K562 (cell line): Measurements from ENCODE around the gene AHCYL1. TPM values are rescaled to one million over a fixed set of nuclear protein-coding genes. Genes with fewer than 3 reads are reported as not detected.

Source experiments
- DEAF1 ChIP-seq: fragments of 450-650 bp; formaldehyde crosslinking; IDR thresholded peaks from 2 replicates; pipeline ENCODE4 v1.4.0; 2020; ENCODE audit warnings: mild to moderate bottlenecking, moderate library complexity
- FOXK1 ChIP-seq: sonication (generic); formaldehyde crosslinking; IDR thresholded peaks from 2 replicates; pipeline ENCODE4 v1.8.0; 2022; ENCODE audit warnings: missing genetic modification reagents, mild to moderate bottlenecking, borderline replicate concordance
- GABPB1 ChIP-seq: sonication (generic); formaldehyde crosslinking; IDR thresholded peaks from 2 replicates; pipeline ENCODE4 v1.8.0; 2022; ENCODE audit warnings: mild to moderate bottlenecking, missing genetic modification reagents
- MIER1 ChIP-seq: fragments of 450-650 bp; IDR thresholded peaks from 2 replicates; pipeline ENCODE4 v1.6.1; 2016; ENCODE audit warnings: antibody characterized with exemption, mild to moderate bottlenecking, low read depth
- NFATC3 ChIP-seq: fragments of 450-650 bp; IDR thresholded peaks from 2 replicates; pipeline ENCODE4 v1.6.1; 2017; ENCODE audit warnings: mild to moderate bottlenecking
- POLR2G ChIP-seq: fragments of 200-400 bp; formaldehyde crosslinking; IDR thresholded peaks from 2 replicates; pipeline ENCODE4 v1.6.1; 2017; ENCODE audit warnings: low read depth, mild to moderate bottlenecking, antibody characterized with exemption, low read length, moderate library complexity
- RAD21 ChIP-seq, 2 experiments: fragments of 250-450 bp in 1 of 2; fragments of 450-650 bp in 1 of 2; sonication (Bioruptor Pico) in 1 of 2; formaldehyde crosslinking in 1 of 2; IDR thresholded peaks in 1 of 2; conservative IDR thresholded peaks in 1 of 2; 2 replicates each; pipeline versions ENCODE4 v1.4.0 to v1.8.0; 2020 to 2022; ENCODE audit warnings: mild to moderate bottlenecking in 2 of 2, moderate library complexity in 1 of 2
- SAFB ChIP-seq: fragments of 200-400 bp; formaldehyde crosslinking; IDR thresholded peaks from 2 replicates; pipeline ENCODE4 v1.6.1; 2017; ENCODE audit warnings: low read depth, low read length, borderline replicate concordance
- SPI1 ChIP-seq: IDR thresholded peaks from 2 replicates; pipeline ENCODE4 v1.6.1; 2011; ENCODE audit warnings: low read depth, low read length, control low read depth, borderline replicate concordance
- TCFL5 ChIP-seq: fragments of 250-450 bp; sonication (Bioruptor Pico); conservative IDR thresholded peaks from 2 replicates; pipeline ENCODE4 v1.6.1; 2021; ENCODE audit warnings: mild to moderate bottlenecking, moderate library complexity, matching md5 sums
- USF1 ChIP-seq: sonication (generic); formaldehyde crosslinking; IDR thresholded peaks from 2 replicates; pipeline ENCODE4 v1.9.0; 2022; ENCODE audit warnings: mild to moderate bottlenecking, missing genetic modification reagents
- ZBTB9 ChIP-seq: fragments of 450-650 bp; formaldehyde crosslinking; IDR thresholded peaks from 2 replicates; pipeline ENCODE4 v1.4.0; 2020; ENCODE audit warnings: mild to moderate bottlenecking, moderate library complexity
- ZEB2 ChIP-seq: fragments of 450-650 bp; IDR thresholded peaks from 2 replicates; pipeline ENCODE4 v1.6.1; 2016
- ZNF140 ChIP-seq: fragments of 250-450 bp; sonication (Bioruptor Pico); IDR thresholded peaks from 2 replicates; pipeline ENCODE4 v1.8.0; 2021; ENCODE audit warnings: moderate library complexity, mild to moderate bottlenecking, inconsistent platforms
- ZNF165 ChIP-seq: fragments of 250-450 bp; sonication (Bioruptor Pico); IDR thresholded peaks from 2 replicates; pipeline ENCODE4 v1.4.0; 2020; ENCODE audit warnings: borderline replicate concordance
- ZNF551 ChIP-seq: fragments of 250-450 bp; sonication (Bioruptor Pico); IDR thresholded peaks from 2 replicates; pipeline ENCODE4 v1.5.0; 2021; ENCODE audit warnings: mild to moderate bottlenecking, moderate library complexity
- polyA plus RNA-seq, 8 experiments: library from polyadenylated mRNA; depleted of rRNA in 4 of 8; stranded (reverse) in 5 of 8; unstranded in 3 of 8; fragments of >200 nt; fragmentation: Nextera tagmentation in 2 of 8; fragmentation: Illumina TruSeq in 1 of 8; extraction: Ambion mirVana in 2 of 8; extraction: Trizol in 1 of 8; gene quantifications; 2 replicates each; pipeline versions ENCODE4 v1.2.1 to v1.2.3, GENCODE V29; 2011 to 2014; ENCODE audit warnings: inconsistent platforms in 1 of 8, missing spikeins in 1 of 8
- total RNA-seq, 7 experiments: library from RNA; depleted of rRNA in 6 of 7; stranded (reverse); fragments of >200 nt in 6 of 7; fragmentation: Illumina TruSeq in 2 of 7; extraction: Trizol in 2 of 7; gene quantifications; 2 replicates each; pipeline versions ENCODE4 v1.2.1 to v1.2.3, GENCODE V29; 2011 to 2021; ENCODE audit warnings: low replicate concordance in 1 of 7
- TF ChIP-seq, protein P1 (sequence below): fragments of 250-450 bp; sonication (Bioruptor Pico); IDR thresholded peaks from 2 replicates; pipeline ENCODE4 v1.8.0; 2022; ENCODE audit warnings: inconsistent platforms, mild to moderate bottlenecking, moderate library complexity, borderline replicate concordance

The AHCYL1 gene
- total and polyA plus RNA-seq, 9 of the 15 experiments (the other 6 are each of a cell fraction or from before 2014, with no cell fraction given): 27.3 to 118 (median 44.5) TPM

DNA sequence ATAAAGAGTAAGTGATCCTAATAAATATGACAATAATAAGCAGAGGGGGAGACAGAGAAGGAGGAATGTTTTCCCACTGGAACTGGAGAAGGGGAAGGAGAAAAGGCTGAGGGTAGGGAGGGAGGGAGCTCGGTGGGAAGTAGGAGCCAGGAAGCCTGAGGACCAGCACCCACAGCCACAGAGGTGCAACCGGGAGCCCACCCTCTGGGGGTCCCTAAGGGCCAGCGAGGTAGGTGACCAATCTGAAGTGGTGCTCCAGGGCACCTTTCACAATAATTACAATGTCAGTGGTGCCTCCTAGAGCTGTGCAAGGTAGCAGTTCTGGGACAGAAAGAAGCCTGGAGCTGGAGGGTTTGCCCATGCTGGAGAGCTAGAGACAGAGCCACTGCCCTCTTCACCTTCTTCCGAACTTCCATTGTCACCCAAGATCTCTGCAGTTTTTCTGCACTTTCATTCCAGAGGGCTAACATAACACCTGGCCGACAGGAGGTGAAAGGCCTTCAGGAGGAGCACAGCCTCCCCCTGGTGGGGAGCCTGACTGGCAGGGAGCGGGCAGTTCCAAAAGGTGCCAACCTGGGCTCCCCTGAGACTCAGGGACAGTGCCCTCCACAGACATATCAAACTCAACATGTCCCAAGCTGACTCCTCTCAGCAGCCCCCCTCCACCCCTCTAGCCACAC, 4.1 kb upstream of the AHCYL1 start (continued):
- TF ChIP-seq USF1 (CRISPR knock-in tag) (no peak), DEAF1 (CRISPR knock-in tag) (peak; percentile 58), TCFL5 (CRISPR knock-in tag) (no peak), SAFB (no peak), FOXK1 (no peak), SPI1 (no peak), ZNF140 (no peak), POLR2G (no peak), ZBTB9 (CRISPR knock-in tag) (no peak), MIER1 (no peak), NFATC3 (no peak), ZNF165 (CRISPR knock-in tag) (peak; percentile 54; the same call in 1 of the 2 replicates), RAD21 (CRISPR knock-in tag; conservative IDR thresholded peaks at IDR 0.05 in 1 of 2, IDR thresholded peaks at IDR 0.05 in 1 of 2) (peak; percentile 84 to 89), GABPB1 (CRISPR knock-in tag) (no peak), ZNF551 (CRISPR knock-in tag) (no peak), ZEB2 (peak; percentile 51; the same call in 1 of the 2 replicates)
- TF ChIP-seq, protein P1, sequence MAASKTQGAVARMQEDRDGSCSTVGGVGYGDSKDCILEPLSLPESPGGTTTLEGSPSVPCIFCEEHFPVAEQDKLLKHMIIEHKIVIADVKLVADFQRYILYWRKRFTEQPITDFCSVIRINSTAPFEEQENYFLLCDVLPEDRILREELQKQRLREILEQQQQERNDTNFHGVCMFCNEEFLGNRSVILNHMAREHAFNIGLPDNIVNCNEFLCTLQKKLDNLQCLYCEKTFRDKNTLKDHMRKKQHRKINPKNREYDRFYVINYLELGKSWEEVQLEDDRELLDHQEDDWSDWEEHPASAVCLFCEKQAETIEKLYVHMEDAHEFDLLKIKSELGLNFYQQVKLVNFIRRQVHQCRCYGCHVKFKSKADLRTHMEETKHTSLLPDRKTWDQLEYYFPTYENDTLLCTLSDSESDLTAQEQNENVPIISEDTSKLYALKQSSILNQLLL: no peak
